ENCODE data around the gene HOXA9.

HOXA9 gene

GRCh38 chr7:27140126-27140857 is 25.0 kb downstream of the HOXA9 start (continued):
- no peak; the same call in 1 of the 2 replicates for TF ChIP-seq ZBTB11 (tag by site-specific recombination; conservative IDR thresholded peaks at IDR 0.05; ENCODE audit: low read depth)
- no peak for TF ChIP-seq ZNF670 (tag by site-specific recombination; IDR thresholded peaks at IDR 0.05; ENCODE audit: low read depth)
- peak; percentile 20; the same call in 1 of the 2 replicates for TF ChIP-seq ZSCAN30 (tag by site-specific recombination; IDR thresholded peaks at IDR 0.05)
- no peak for TF ChIP-seq BCL6B (tag by site-specific recombination; IDR thresholded peaks at IDR 0.05)
- no peak for TF ChIP-seq KLF9 (tag by site-specific recombination; IDR thresholded peaks at IDR 0.05; ENCODE audit: low read depth)
- no peak for TF ChIP-seq ZNF248 (tag by site-specific recombination; IDR thresholded peaks at IDR 0.05)
- TF ChIP-seq RBAK (tag by site-specific recombination; IDR thresholded peaks at IDR 0.05) = no peak
- TF ChIP-seq ZNF48 (tag by site-specific recombination; IDR thresholded peaks at IDR 0.05) = no peak
- TF ChIP-seq ZNF473 (tag by site-specific recombination; IDR thresholded peaks at IDR 0.05) = no peak
- TF ChIP-seq ZNF239 (tag by site-specific recombination; IDR thresholded peaks at IDR 0.05) = no peak
- no peak for TF ChIP-seq ZNF302 (tag by site-specific recombination; IDR thresholded peaks at IDR 0.05; ENCODE audit: low read depth)
- peak; percentile 99 for TF ChIP-seq FEZF1 (tag by site-specific recombination; IDR thresholded peaks at IDR 0.05)
- no peak for TF ChIP-seq PATZ1 (tag by site-specific recombination; IDR thresholded peaks at IDR 0.05)
- TF ChIP-seq IKZF3 (tag by site-specific recombination; IDR thresholded peaks at IDR 0.05) = peak; percentile 46; the same call in 1 of the 2 replicates
- TF ChIP-seq ZNF792 (tag by site-specific recombination; IDR thresholded peaks at IDR 0.05) = peak; percentile 44; the same call in 1 of the 2 replicates
- TF ChIP-seq ZNF10 (tag by site-specific recombination; IDR thresholded peaks at IDR 0.05) = peak; percentile 28; the same call in 1 of the 2 replicates
- TF ChIP-seq ZSCAN4 (tag by site-specific recombination; IDR thresholded peaks at IDR 0.05) = 0 out of 2 replicates have a peak, but pooled peaks have one; percentile 13
- peak; percentile 98 for TF ChIP-seq ZNF843 (tag by site-specific recombination; IDR thresholded peaks at IDR 0.05)
- TF ChIP-seq SP7 (tag by site-specific recombination; IDR thresholded peaks at IDR 0.05) = peak; percentile 96
- no peak for TF ChIP-seq ZNF324 (tag by site-specific recombination; IDR thresholded peaks at IDR 0.05)
- peak; percentile 69 for TF ChIP-seq ZXDB (tag by site-specific recombination; IDR thresholded peaks at IDR 0.05)
- TF ChIP-seq ZNF146 (tag by site-specific recombination; IDR thresholded peaks at IDR 0.05) = no peak
- no peak for TF ChIP-seq ZNF398 (tag by site-specific recombination; IDR thresholded peaks at IDR 0.05)
- TF ChIP-seq ZNF37A (tag by site-specific recombination; IDR thresholded peaks at IDR 0.05) = no peak
- TF ChIP-seq ZBTB17 (tag by site-specific recombination; IDR thresholded peaks at IDR 0.05) = peak; percentile 14; the same call in 1 of the 2 replicates
- peak; percentile 59 for TF ChIP-seq ZBTB44 (tag by site-specific recombination; IDR thresholded peaks at IDR 0.05)
- TF ChIP-seq ZNF623 (tag by site-specific recombination; IDR thresholded peaks at IDR 0.05) = no peak
- TF ChIP-seq KLF8 (tag by site-specific recombination; IDR thresholded peaks at IDR 0.05) = no peak; the same call in 1 of the 2 replicates
- TF ChIP-seq ZNF549 (tag by site-specific recombination; IDR thresholded peaks at IDR 0.05) = no peak
